ENCODE measurements around the gene FAM161A.
"Not testable (repeated sequence)": the region's sequence is repeated elsewhere in the genome, so short reads cannot be mapped to it uniquely, and the experiment has no call there.

GRCh38 chr2:61808693-61809092 lies 45.2 kb downstream of the FAM161A start:
- not testable (repeated sequence) for TF ChIP-seq CTCF (conservative IDR thresholded peaks at IDR 0.05); EZH2 (IDR thresholded peaks at IDR 0.05; ENCODE audit: low read depth)

Data from PC-9 (cell line).